RWPE2 (cell line): ENCODE data around the gene GPN3.
"Not testable (repeated sequence)": the region's sequence is repeated elsewhere in the genome, so short reads cannot be mapped to it uniquely, and the experiment has no call there.

Experiments
- ATAC-seq: fragments of 200-7000 bp; cut with Tn5 transposase; 3 replicates; pipeline ENCODE4 v1.9.1; 2021; ENCODE audit warnings: low read depth
- DNase-seq: peaks from one replicate; pipeline ENCODE4 v3.0.0-alpha.2; 2020; ENCODE audit warnings: low spot score
- H3K27ac ChIP-seq: fragments of 450-650 bp; 2 replicates; pipeline ENCODE4 v1.5.1; 2017; ENCODE audit warnings: mild to moderate bottlenecking; ENCODE audit not compliant: poor library complexity, severe bottlenecking
- H3K27me3 ChIP-seq: fragments of 250-450 bp; sonication (Bioruptor Pico); 2 replicates; pipeline ENCODE4 v1.5.1; 2021; ENCODE audit warnings: mild to moderate bottlenecking, moderate library complexity; ENCODE audit not compliant: insufficient read depth, poor library complexity, severe bottlenecking
- H3K36me3 ChIP-seq: fragments of 250-450 bp; sonication (Bioruptor Pico); 2 replicates; pipeline ENCODE4 v1.5.1; 2020; ENCODE audit warnings: low read depth, mild to moderate bottlenecking, moderate library complexity
- H3K4me1 ChIP-seq: fragments of 250-450 bp; sonication (Bioruptor Pico); 2 replicates; pipeline ENCODE4 v1.5.1; 2021; ENCODE audit warnings: mild to moderate bottlenecking, moderate library complexity; ENCODE audit not compliant: insufficient read depth, poor library complexity, severe bottlenecking
- H3K4me3 ChIP-seq: fragments of 250-450 bp; sonication (Bioruptor Pico); 2 replicates; pipeline ENCODE4 v1.5.1; 2021; ENCODE audit warnings: mild to moderate bottlenecking, moderate library complexity; ENCODE audit not compliant: severe bottlenecking
- H3K9me3 ChIP-seq: fragments of 250-450 bp; sonication (Bioruptor Pico); 2 replicates; pipeline ENCODE4 v1.5.1; 2021; ENCODE audit warnings: mild to moderate bottlenecking, moderate library complexity; ENCODE audit not compliant: severe bottlenecking
- CTCF ChIP-seq: fragments of 450-650 bp; IDR thresholded peaks from one replicate; pipeline ENCODE4 v1.5.1; 2017; ENCODE audit warnings: mild to moderate bottlenecking, moderate library complexity; ENCODE audit not compliant: poor library complexity, severe bottlenecking

The GPN3 gene

GRCh38 chr12:110465024-110465423, 3.0 kb downstream of the GPN3 start:
- DNase-seq (no peak), ATAC-seq (no peak)
- Histone ChIP-seq H3K27ac (no peak overlapping the region), H3K4me1 (peaks cover 4% of the 10 kb centered on the region), H3K36me3 (peaks cover 27% of the 10 kb centered on the region), H3K9me3 (no peaks in the 10 kb centered on the region), H3K27me3 (no peaks in the 10 kb centered on the region), H3K4me3 (no peak overlapping the region)
- no peak for TF ChIP-seq CTCF

GRCh38 chr12:110461189-110461588, 6.9 kb downstream of the GPN3 start:
- H3K4me3 ChIP-seq, H3K27me3 ChIP-seq, DNase-seq, H3K9me3 ChIP-seq, ATAC-seq, H3K4me1 ChIP-seq, H3K27ac ChIP-seq: not testable (repeated sequence)
- peaks cover 57% of the 10 kb centered on the region for H3K36me3 ChIP-seq

GRCh38 chr12:110458756-110459155, 9.3 kb downstream of the GPN3 start:
- DNase-seq (no peak), ATAC-seq (no peak)
- Histone ChIP-seq H3K9me3 (no peaks in the 10 kb centered on the region), H3K27me3 (no peaks in the 10 kb centered on the region), H3K4me1 (no peaks in the 10 kb centered on the region), H3K27ac (no peak overlapping the region), H3K4me3 (no peak overlapping the region), H3K36me3 (peaks cover 62% of the 10 kb centered on the region)
- no peak for TF ChIP-seq CTCF

- Histone ChIP-seq H3K27ac (no peak overlapping the region), H3K9me3 (no peaks in the 10 kb centered on the region), H3K4me3 (no peak overlapping the region), H3K27me3 (no peaks in the 10 kb centered on the region), H3K4me1 (no peaks in the 10 kb centered on the region), H3K36me3 (peaks cover 47% of the 10 kb centered on the region)
- ATAC-seq (no peak), DNase-seq (no peak)
- no peak for TF ChIP-seq CTCF
Observed at GRCh38 chr12:110453569-110454296, 14.3 kb downstream of the GPN3 start.

GRCh38 chr12:110451263-110451662, 16.8 kb downstream of the GPN3 start:
- H3K4me1 ChIP-seq: no peaks in the 10 kb centered on the region
- no peaks in the 10 kb centered on the region for H3K27me3 ChIP-seq
- peaks cover 43% of the 10 kb centered on the region for H3K36me3 ChIP-seq
- no peak for TF ChIP-seq CTCF
- ATAC-seq (no peak), DNase-seq (no peak)
- no peak overlapping the region for H3K4me3 ChIP-seq
- no peaks in the 10 kb centered on the region for H3K9me3 ChIP-seq
- H3K27ac ChIP-seq: no peak overlapping the region
